ENCODE data around the gene PTK6.

The PTK6 gene

DNA sequence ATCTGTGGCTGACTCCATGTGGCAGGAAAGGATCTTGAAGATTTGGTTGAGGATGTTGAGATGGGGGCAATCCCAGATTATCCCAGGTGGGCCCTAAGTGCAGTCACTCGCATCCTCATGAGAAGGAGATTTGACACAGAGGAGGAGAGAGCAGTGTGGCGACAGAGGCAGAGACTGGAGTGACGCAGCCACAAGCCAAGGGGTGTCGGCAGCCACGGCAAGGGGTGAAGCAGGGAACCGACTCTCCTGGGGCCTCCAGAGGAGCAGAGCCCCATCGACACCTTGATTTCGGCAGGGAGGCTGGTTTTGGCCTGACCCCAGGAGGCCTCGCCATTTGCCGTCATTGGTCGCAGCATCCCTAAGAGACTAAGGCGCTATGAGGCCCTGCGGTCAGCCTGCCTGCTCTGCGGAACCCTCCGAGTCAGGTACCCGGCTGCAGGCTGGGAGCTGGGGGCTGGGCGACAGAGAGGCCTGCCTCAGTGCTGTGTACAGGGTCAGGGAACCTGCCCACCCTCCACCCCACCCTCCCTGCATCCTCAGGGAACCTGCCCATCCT, 50.8 kb downstream of the PTK6 start:
- H4K91ac ChIP-seq (ENCODE audit: low read depth, low read length, poor library complexity): no peak overlapping the region
- H3K9ac ChIP-seq (ENCODE audit: low read depth, low read length, poor library complexity): peak overlapping the region; percentile 60
- no CpG with 5 or more reads among the region's 17 CpGs for WGBS, 2 donors (ENCODE audit: extremely low coverage in 2 of 2, insufficient read length in 2 of 2, insufficient replicate concordance in 1 of 2)
- H4K8ac ChIP-seq (ENCODE audit: low read depth, low read length): no peak overlapping the region
- peak overlapping the region; percentile 75 for H2AK5ac ChIP-seq (ENCODE audit: low read depth, low read length)
- peaks cover 7 to 8% of the 10 kb centered on the region in 2 donors for H3K4me1 ChIP-seq (ENCODE audit: control insufficient read depth in 2 of 2, insufficient read depth in 1 of 2, low read depth in 1 of 2, low read length in 2 of 2)
- H3K4me3 ChIP-seq (ENCODE audit: low read length in 2 of 2): no peak overlapping the region
- no peak overlapping the region for H3K23ac ChIP-seq (ENCODE audit: low read depth, low read length, poor library complexity)
- no peak overlapping the region for H2BK15ac ChIP-seq (ENCODE audit: low read length)
- H3K36me3 ChIP-seq (replicated peaks in 1 of 2; ENCODE audit: control insufficient read depth in 2 of 2, insufficient read depth in 2 of 2, low read length in 2 of 2): no peaks in the 10 kb centered on the region
- no peak overlapping the region for H2AFZ ChIP-seq (ENCODE audit: low read length)
- DNase-seq (ENCODE audit: low spot score): no peak
- H3K18ac ChIP-seq (ENCODE audit: low read length): no peak overlapping the region
- no peak overlapping the region for H2BK5ac ChIP-seq (ENCODE audit: low read length)
- peaks cover 2% of the 10 kb centered on the region for H3K79me1 ChIP-seq (ENCODE audit: low read depth, low read length)
- no peaks in the 10 kb centered on the region for H3K9me3 ChIP-seq (replicated peaks in 1 of 2; ENCODE audit: control insufficient read depth in 2 of 2, insufficient read depth in 1 of 2, low read depth in 1 of 2, low read length in 2 of 2)
- H3K4ac ChIP-seq (ENCODE audit: low read length): no peak overlapping the region
- H2BK120ac ChIP-seq (ENCODE audit: low read depth, low read length): no peak overlapping the region
- no peak overlapping the region for H3K4me2 ChIP-seq (ENCODE audit: insufficient read depth, low read length, poor library complexity, severe bottlenecking)
- H2BK12ac ChIP-seq (ENCODE audit: low read length): no peak overlapping the region
- H3K27me3 ChIP-seq (ENCODE audit: control insufficient read depth in 3 of 3, insufficient read depth in 3 of 3, low read depth in 1 of 3, low read length in 3 of 3): peaks cover 3 to 52% (median 30%) of the 10 kb centered on the region in 3 experiments
- no peak overlapping the region for H3K14ac ChIP-seq (ENCODE audit: low read length)
- H3K27ac ChIP-seq (replicated peaks; ENCODE audit: low read length): no peak overlapping the region

DNA sequence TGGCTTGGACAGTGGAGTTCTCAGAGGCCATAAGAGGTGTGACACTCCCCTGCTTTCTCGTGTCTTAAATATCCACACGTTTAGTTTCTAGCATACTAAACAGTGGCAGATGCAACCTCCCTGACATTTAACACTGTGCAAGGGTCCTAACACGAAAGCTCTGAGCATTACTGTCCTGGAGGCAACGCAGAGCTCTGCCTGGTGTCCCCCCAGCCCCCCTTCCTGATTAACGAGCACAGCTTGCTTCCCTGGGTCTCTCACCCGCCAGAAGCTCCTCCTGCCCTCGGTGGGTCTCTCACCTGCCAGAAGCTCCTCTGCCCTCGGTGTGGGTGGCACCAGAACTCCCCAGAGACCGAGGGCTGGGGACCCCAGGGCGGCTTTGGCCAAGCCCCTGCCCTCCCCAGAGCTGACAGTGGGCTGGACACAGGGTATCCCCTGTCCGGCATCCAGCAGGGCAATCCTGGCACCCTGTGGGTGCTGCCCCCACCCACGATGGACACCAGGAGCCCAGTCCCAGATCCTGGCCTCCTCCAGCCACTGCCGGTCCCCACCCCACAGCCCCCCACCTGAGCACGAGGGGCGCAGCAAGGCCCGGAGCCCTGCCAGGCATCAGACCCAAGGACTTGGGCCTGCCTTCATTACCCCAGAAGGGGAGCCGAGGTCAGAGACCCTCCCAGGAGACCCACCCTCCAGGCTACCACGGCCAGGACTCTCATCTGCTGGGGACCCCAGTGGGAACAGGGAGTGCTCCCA, 52.3 kb downstream of the PTK6 start:
- Histone ChIP-seq H3K18ac (ENCODE audit: low read length) (peak overlapping the region; percentile 48), H3K4me2 (ENCODE audit: insufficient read depth, low read length, poor library complexity, severe bottlenecking) (no peak overlapping the region), H3K27ac (replicated peaks; ENCODE audit: low read length) (no peak overlapping the region), H3K27me3 (ENCODE audit: control insufficient read depth in 3 of 3, insufficient read depth in 3 of 3, low read depth in 1 of 3, low read length in 3 of 3) (peaks cover 3 to 54% (median 24%) of the 10 kb centered on the region in 3 experiments), H3K23ac (ENCODE audit: low read depth, low read length, poor library complexity) (no peak overlapping the region), H2BK12ac (ENCODE audit: low read length) (no peak overlapping the region), H3K9ac (ENCODE audit: low read depth, low read length, poor library complexity) (no peak overlapping the region), H2BK5ac (ENCODE audit: low read length) (no peak overlapping the region), H2AFZ (ENCODE audit: low read length) (no peak overlapping the region), H2BK120ac (ENCODE audit: low read depth, low read length) (no peak overlapping the region), H3K4me3 (ENCODE audit: low read length in 2 of 2) (no peak overlapping the region), H2AK5ac (ENCODE audit: low read depth, low read length) (no peak overlapping the region), H3K4ac (ENCODE audit: low read length) (no peak overlapping the region), H3K9me3 (replicated peaks in 1 of 2; ENCODE audit: control insufficient read depth in 2 of 2, insufficient read depth in 1 of 2, low read depth in 1 of 2, low read length in 2 of 2) (no peaks in the 10 kb centered on the region), H2BK15ac (ENCODE audit: low read length) (no peak overlapping the region), H3K4me1 (ENCODE audit: control insufficient read depth in 2 of 2, insufficient read depth in 1 of 2, low read depth in 1 of 2, low read length in 2 of 2) (peaks cover 7 to 8% of the 10 kb centered on the region in 2 donors), H3K36me3 (replicated peaks in 1 of 2; ENCODE audit: control insufficient read depth in 2 of 2, insufficient read depth in 2 of 2, low read length in 2 of 2) (no peaks in the 10 kb centered on the region), H4K8ac (ENCODE audit: low read depth, low read length) (no peak overlapping the region), H3K79me1 (ENCODE audit: low read depth, low read length) (peaks cover 2% of the 10 kb centered on the region), H4K91ac (ENCODE audit: low read depth, low read length, poor library complexity) (no peak overlapping the region), H3K14ac (ENCODE audit: low read length) (peak overlapping the region; percentile 17)
- WGBS, 2 donors (ENCODE audit: extremely low coverage in 2 of 2, insufficient read length in 2 of 2, insufficient replicate concordance in 1 of 2): no CpG with 5 or more reads among the region's 18 CpGs
- no peak for DNase-seq (ENCODE audit: low spot score)

DNA sequence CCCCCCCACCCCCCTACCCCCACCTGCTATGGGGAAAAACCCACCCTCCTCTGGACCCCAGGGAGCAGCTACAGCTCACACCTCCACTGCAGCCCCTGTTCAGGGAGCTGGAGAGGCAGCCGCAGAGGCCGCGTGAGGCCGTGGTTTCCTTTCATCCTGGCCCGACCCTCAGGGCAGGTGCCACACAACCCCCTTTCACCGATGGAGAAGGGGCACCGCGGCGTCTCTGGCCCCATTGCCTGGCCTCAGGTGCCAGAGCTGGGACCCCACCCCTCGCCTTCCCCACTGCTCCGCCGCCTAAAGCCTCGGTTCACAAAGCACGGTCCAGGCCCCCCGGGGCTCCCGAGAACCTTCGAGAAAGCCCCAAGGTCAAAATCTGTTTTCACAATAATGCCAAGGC, 52.9 kb downstream of the PTK6 start:
- Histone ChIP-seq H2BK5ac (ENCODE audit: low read length) (no peak overlapping the region), H3K14ac (ENCODE audit: low read length) (no peak overlapping the region), H2BK15ac (ENCODE audit: low read length) (no peak overlapping the region), H4K8ac (ENCODE audit: low read depth, low read length) (no peak overlapping the region), H2AFZ (ENCODE audit: low read length) (no peak overlapping the region), H3K4ac (ENCODE audit: low read length) (no peak overlapping the region), H3K9me3 (replicated peaks in 1 of 2; ENCODE audit: control insufficient read depth in 2 of 2, insufficient read depth in 1 of 2, low read depth in 1 of 2, low read length in 2 of 2) (no peaks in the 10 kb centered on the region), H3K4me2 (ENCODE audit: insufficient read depth, low read length, poor library complexity, severe bottlenecking) (no peak overlapping the region), H2BK120ac (ENCODE audit: low read depth, low read length) (no peak overlapping the region), H3K4me3 (ENCODE audit: low read length in 2 of 2) (no peak overlapping the region), H3K79me1 (ENCODE audit: low read depth, low read length) (peaks cover 2% of the 10 kb centered on the region), H3K23ac (ENCODE audit: low read depth, low read length, poor library complexity) (no peak overlapping the region), H2BK12ac (ENCODE audit: low read length) (no peak overlapping the region), H3K18ac (ENCODE audit: low read length) (peak overlapping the region; percentile 38), H4K91ac (ENCODE audit: low read depth, low read length, poor library complexity) (no peak overlapping the region), H3K36me3 (replicated peaks in 1 of 2; ENCODE audit: control insufficient read depth in 2 of 2, insufficient read depth in 2 of 2, low read length in 2 of 2) (no peaks in the 10 kb centered on the region), H2AK5ac (ENCODE audit: low read depth, low read length) (no peak overlapping the region), H3K9ac (ENCODE audit: low read depth, low read length, poor library complexity) (no peak overlapping the region), H3K27ac (replicated peaks; ENCODE audit: low read length) (no peak overlapping the region), H3K27me3 (ENCODE audit: control insufficient read depth in 3 of 3, insufficient read depth in 3 of 3, low read depth in 1 of 3, low read length in 3 of 3) (peaks cover 3 to 50% (median 20%) of the 10 kb centered on the region in 3 experiments), H3K4me1 (ENCODE audit: control insufficient read depth in 2 of 2, insufficient read depth in 1 of 2, low read depth in 1 of 2, low read length in 2 of 2) (peaks cover 7 to 8% of the 10 kb centered on the region in 2 donors)
- no CpG with 5 or more reads among the region's 17 CpGs for WGBS, 2 donors (ENCODE audit: extremely low coverage in 2 of 2, insufficient read length in 2 of 2, insufficient replicate concordance in 1 of 2)
- DNase-seq (ENCODE audit: low spot score): no peak

DNA sequence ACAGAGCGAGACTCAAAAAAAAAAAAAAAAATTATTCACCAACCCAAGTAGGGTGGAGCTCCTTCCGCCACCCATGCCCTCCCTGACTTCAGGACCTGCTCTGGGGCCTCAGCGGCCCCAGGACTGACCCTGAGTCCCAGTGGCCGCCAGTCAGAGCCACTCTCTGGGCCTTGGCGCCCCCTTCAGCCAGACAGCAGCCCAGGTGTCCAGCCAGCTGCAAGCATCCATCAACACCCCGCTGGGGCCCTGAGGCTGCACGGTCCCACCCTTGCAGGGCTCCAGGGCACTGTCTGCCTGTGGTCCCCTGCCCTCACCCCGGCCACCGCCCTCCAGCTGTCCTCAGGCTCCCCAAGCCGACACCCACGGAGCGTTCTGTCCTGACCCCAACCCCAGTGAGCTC, 53.3 kb downstream of the PTK6 start:
- Histone ChIP-seq H3K27me3 (ENCODE audit: control insufficient read depth in 3 of 3, insufficient read depth in 3 of 3, low read depth in 1 of 3, low read length in 3 of 3) (peaks cover 3 to 47% (median 16%) of the 10 kb centered on the region in 3 experiments), H2BK12ac (ENCODE audit: low read length) (no peak overlapping the region), H3K36me3 (replicated peaks in 1 of 2; ENCODE audit: control insufficient read depth in 2 of 2, insufficient read depth in 2 of 2, low read length in 2 of 2) (no peaks in the 10 kb centered on the region), H3K4me3 (ENCODE audit: low read length in 2 of 2) (no peak overlapping the region), H4K8ac (ENCODE audit: low read depth, low read length) (no peak overlapping the region), H3K4me1 (ENCODE audit: control insufficient read depth in 2 of 2, insufficient read depth in 1 of 2, low read depth in 1 of 2, low read length in 2 of 2) (peaks cover 7 to 8% of the 10 kb centered on the region in 2 donors), H3K9me3 (replicated peaks in 1 of 2; ENCODE audit: control insufficient read depth in 2 of 2, insufficient read depth in 1 of 2, low read depth in 1 of 2, low read length in 2 of 2) (no peaks in the 10 kb centered on the region), H2AK5ac (ENCODE audit: low read depth, low read length) (no peak overlapping the region), H3K4me2 (ENCODE audit: insufficient read depth, low read length, poor library complexity, severe bottlenecking) (no peak overlapping the region), H3K79me1 (ENCODE audit: low read depth, low read length) (peaks cover 2% of the 10 kb centered on the region), H2BK5ac (ENCODE audit: low read length) (no peak overlapping the region), H3K4ac (ENCODE audit: low read length) (no peak overlapping the region), H2AFZ (ENCODE audit: low read length) (no peak overlapping the region), H3K18ac (ENCODE audit: low read length) (peak overlapping the region; percentile 13), H3K14ac (ENCODE audit: low read length) (no peak overlapping the region), H4K91ac (ENCODE audit: low read depth, low read length, poor library complexity) (no peak overlapping the region), H2BK15ac (ENCODE audit: low read length) (no peak overlapping the region), H3K9ac (ENCODE audit: low read depth, low read length, poor library complexity) (no peak overlapping the region), H3K27ac (replicated peaks; ENCODE audit: low read length) (no peak overlapping the region), H2BK120ac (ENCODE audit: low read depth, low read length) (no peak overlapping the region), H3K23ac (ENCODE audit: low read depth, low read length, poor library complexity) (no peak overlapping the region)
- DNase-seq (ENCODE audit: low spot score): no peak
- WGBS, 2 donors (ENCODE audit: extremely low coverage in 2 of 2, insufficient read length in 2 of 2, insufficient replicate concordance in 1 of 2): no CpG with 5 or more reads among the region's 12 CpGs

Measured in neuronal stem cell (in vitro differentiated cells).